Measurements from ENCODE around the gene DEUP1.

GRCh38 chr11:93340223-93340622 lies 9.7 kb downstream of the DEUP1 start:
- TF ChIP-seq EZH2 (IDR thresholded peaks at IDR 0.05) (no peak), POLR2AphosphoS5 (IDR thresholded peaks at IDR 0.05; ENCODE audit: borderline replicate concordance, low read depth, low read length) (no peak)

Data from SK-N-MC (cell line).